GM18502 (cell line): Measurements from ENCODE around the gene TBX10.
"Not testable (repeated sequence)": the region's sequence is repeated elsewhere in the genome, so short reads cannot be mapped to it uniquely, and the experiment has no call there.

Experiments used
- ATAC-seq: cut with Tn5 transposase; IDR thresholded peaks from one replicate; pipeline ENCODE4 v1.9.1; 2021; ENCODE audit warnings: mild to moderate bottlenecking; ENCODE audit not compliant: unreplicated experiment, poor library complexity

The TBX10 gene

GRCh38 chr11:67618901-67619659, 20.5 kb downstream of the TBX10 start:
- not testable (repeated sequence) for ATAC-seq

- no peak for ATAC-seq
Measured at GRCh38 chr11:67617243-67617953, 22.2 kb downstream of the TBX10 start.

GRCh38 chr11:67616431-67617242, 22.9 kb downstream of the TBX10 start:
- ATAC-seq, result no peak

GRCh38 chr11:67615728-67616430, 23.7 kb downstream of the TBX10 start:
- ATAC-seq, result no peak

- no peak for ATAC-seq
Measured at GRCh38 chr11:67614730-67615714, 24.5 kb downstream of the TBX10 start.

- peak; percentile 79 for ATAC-seq
Measured at GRCh38 chr11:67613960-67614715, 25.4 kb downstream of the TBX10 start.

- no peak for ATAC-seq
Measured at GRCh38 chr11:67613313-67613959, 26.1 kb downstream of the TBX10 start.

- no peak for ATAC-seq
Measured at GRCh38 chr11:67612751-67613150, 26.8 kb downstream of the TBX10 start.

- no peak for ATAC-seq
Measured at GRCh38 chr11:67611704-67612587, 27.6 kb downstream of the TBX10 start.

GRCh38 chr11:67611165-67611564, 28.4 kb downstream of the TBX10 start:
- no peak for ATAC-seq

GRCh38 chr11:67610302-67610868, 29.2 kb downstream of the TBX10 start:
- no peak for ATAC-seq

- no peak for ATAC-seq
Measured at GRCh38 chr11:67609316-67609715, 30.2 kb downstream of the TBX10 start.

- ATAC-seq, result no peak
Measured at GRCh38 chr11:67608486-67608885, 31.1 kb downstream of the TBX10 start.

- no peak for ATAC-seq
Measured at GRCh38 chr11:67607507-67607906, 32.1 kb downstream of the TBX10 start.

GRCh38 chr11:67606492-67607295, 32.9 kb downstream of the TBX10 start, which contains the start of gene NDUFV1:
NDUFV1 (plus strand) TSS chr11:67606936; CDS start chr11:67607005, 69 bp downstream.
- peak; percentile 94 for ATAC-seq

GRCh38 chr11:67606093-67606491, 33.5 kb downstream of the TBX10 start:
- ATAC-seq, result no peak
